EH (cell line): Measurements from ENCODE around the gene B3GALT5.

ENCODE experiments used
- DNase-seq: peaks from one replicate; pipeline ENCODE4 v3.0.0-alpha.2; 2015; ENCODE audit warnings: low read depth

B3GALT5 gene

GRCh38 chr21:39700318-39700717 lies 87.6 kb downstream of the B3GALT5 start:
- no peak for DNase-seq

GRCh38 chr21:39703578-39703977 lies 90.8 kb downstream of the B3GALT5 start:
- no peak for DNase-seq

GRCh38 chr21:39705849-39706248 lies 93.1 kb downstream of the B3GALT5 start:
- peak; percentile 18 for DNase-seq

- DNase-seq: no peak
Observed at GRCh38 chr21:39707316-39707715, 94.6 kb downstream of the B3GALT5 start.

- no peak for DNase-seq
Observed at GRCh38 chr21:39710866-39711265, 98.1 kb downstream of the B3GALT5 start.

GRCh38 chr21:39712273-39712672 lies 99.5 kb downstream of the B3GALT5 start:
- no peak for DNase-seq

- DNase-seq: no peak
Observed at GRCh38 chr21:39712976-39713375, 100.2 kb downstream of the B3GALT5 start.

GRCh38 chr21:39713905-39714304 lies 101.2 kb downstream of the B3GALT5 start:
- DNase-seq: no peak

GRCh38 chr21:39714331-39714730 lies 101.6 kb downstream of the B3GALT5 start:
- DNase-seq: no peak

GRCh38 chr21:39715804-39716397 lies 103.2 kb downstream of the B3GALT5 start:
- DNase-seq: peak; percentile 53

GRCh38 chr21:39720126-39720778 lies 107.5 kb downstream of the B3GALT5 start:
- peak; percentile 6 for DNase-seq

GRCh38 chr21:39721885-39722284 lies 109.1 kb downstream of the B3GALT5 start:
- DNase-seq: no peak
